ENCODE data around the gene SASH1. TPM values are rescaled to one million over a fixed set of nuclear protein-coding genes. Genes with fewer than 3 reads are reported as not detected.

SASH1 gene
- polyA plus RNA-seq, 1 experiment: 32.2 TPM

DNA sequence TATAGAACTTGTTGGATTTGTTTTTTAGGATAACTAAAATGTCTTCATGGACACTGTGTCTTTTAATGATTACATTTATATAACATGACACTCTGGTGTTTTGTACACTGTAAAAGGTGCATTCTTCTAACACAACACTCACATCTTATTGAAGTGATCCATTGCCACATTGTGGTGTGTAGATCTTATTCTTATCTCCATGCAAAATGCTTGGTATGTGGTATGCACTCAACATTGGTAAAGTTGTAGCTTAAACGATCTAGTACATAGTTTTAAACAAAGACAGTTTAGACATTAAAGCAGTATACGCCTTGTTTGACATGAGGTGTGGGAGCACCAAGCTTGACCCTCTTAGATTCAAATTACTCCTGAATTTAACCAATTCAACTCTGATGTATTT lies 84.7 kb downstream of the SASH1 start:
- no peak for DNase-seq (ENCODE audit: low read depth)
- TF ChIP-seq, protein P1, sequence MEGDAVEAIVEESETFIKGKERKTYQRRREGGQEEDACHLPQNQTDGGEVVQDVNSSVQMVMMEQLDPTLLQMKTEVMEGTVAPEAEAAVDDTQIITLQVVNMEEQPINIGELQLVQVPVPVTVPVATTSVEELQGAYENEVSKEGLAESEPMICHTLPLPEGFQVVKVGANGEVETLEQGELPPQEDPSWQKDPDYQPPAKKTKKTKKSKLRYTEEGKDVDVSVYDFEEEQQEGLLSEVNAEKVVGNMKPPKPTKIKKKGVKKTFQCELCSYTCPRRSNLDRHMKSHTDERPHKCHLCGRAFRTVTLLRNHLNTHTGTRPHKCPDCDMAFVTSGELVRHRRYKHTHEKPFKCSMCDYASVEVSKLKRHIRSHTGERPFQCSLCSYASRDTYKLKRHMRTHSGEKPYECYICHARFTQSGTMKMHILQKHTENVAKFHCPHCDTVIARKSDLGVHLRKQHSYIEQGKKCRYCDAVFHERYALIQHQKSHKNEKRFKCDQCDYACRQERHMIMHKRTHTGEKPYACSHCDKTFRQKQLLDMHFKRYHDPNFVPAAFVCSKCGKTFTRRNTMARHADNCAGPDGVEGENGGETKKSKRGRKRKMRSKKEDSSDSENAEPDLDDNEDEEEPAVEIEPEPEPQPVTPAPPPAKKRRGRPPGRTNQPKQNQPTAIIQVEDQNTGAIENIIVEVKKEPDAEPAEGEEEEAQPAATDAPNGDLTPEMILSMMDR (IDR thresholded peaks at IDR 0.05; ENCODE audit: insufficient read depth, low read depth, low read length): no peak
- ChIA-PET POLR2A (no interaction called here), CTCF (interaction anchor here (0.8 kb wide), 1 partner anchor 10 kb away, joined by 3 read pairs; no protein-coding TSS in a partner anchor)
- H3K4me3 ChIP-seq (ENCODE audit: low read depth, low read length): no peak overlapping the region
- H3K36me3 ChIP-seq (ENCODE audit: control insufficient read depth, insufficient read depth, low read length): no peaks in the 10 kb centered on the region
- no peaks in the 10 kb centered on the region for H3K27me3 ChIP-seq (ENCODE audit: control insufficient read depth, insufficient read depth, low read length)

GRCh38 chr6:148429423-148429822 lies 86.8 kb downstream of the SASH1 start:
- CTCF ChIA-PET: interaction anchor here (1.1 kb wide), 1 partner anchor 35 kb away, joined by 3 read pairs; no protein-coding TSS in a partner anchor
- H3K4me3 ChIP-seq (ENCODE audit: low read depth, low read length): no peak overlapping the region
- no peaks in the 10 kb centered on the region for H3K27me3 ChIP-seq (ENCODE audit: control insufficient read depth, insufficient read depth, low read length)
- TF ChIP-seq, protein P1 (IDR thresholded peaks at IDR 0.05; ENCODE audit: insufficient read depth, low read depth, low read length): no peak
- POLR2A ChIA-PET: no interaction called here
- no peaks in the 10 kb centered on the region for H3K36me3 ChIP-seq (ENCODE audit: control insufficient read depth, insufficient read depth, low read length)
- DNase-seq (ENCODE audit: low read depth): no peak

GRCh38 chr6:148430897-148431296 lies 88.3 kb downstream of the SASH1 start:
- Histone ChIP-seq H3K36me3 (ENCODE audit: control insufficient read depth, insufficient read depth, low read length) (no peaks in the 10 kb centered on the region), H3K27me3 (ENCODE audit: control insufficient read depth, insufficient read depth, low read length) (no peaks in the 10 kb centered on the region), H3K4me3 (ENCODE audit: low read depth, low read length) (no peak overlapping the region)
- no peak for DNase-seq (ENCODE audit: low read depth)
- TF ChIP-seq, protein P1 (IDR thresholded peaks at IDR 0.05; ENCODE audit: insufficient read depth, low read depth, low read length): no peak
- POLR2A ChIA-PET: no interaction called here
- CTCF ChIA-PET: interaction anchor here (0.9 kb wide), 1 partner anchor 16 kb away, joined by 6 read pairs; no protein-coding TSS in a partner anchor

DNA sequence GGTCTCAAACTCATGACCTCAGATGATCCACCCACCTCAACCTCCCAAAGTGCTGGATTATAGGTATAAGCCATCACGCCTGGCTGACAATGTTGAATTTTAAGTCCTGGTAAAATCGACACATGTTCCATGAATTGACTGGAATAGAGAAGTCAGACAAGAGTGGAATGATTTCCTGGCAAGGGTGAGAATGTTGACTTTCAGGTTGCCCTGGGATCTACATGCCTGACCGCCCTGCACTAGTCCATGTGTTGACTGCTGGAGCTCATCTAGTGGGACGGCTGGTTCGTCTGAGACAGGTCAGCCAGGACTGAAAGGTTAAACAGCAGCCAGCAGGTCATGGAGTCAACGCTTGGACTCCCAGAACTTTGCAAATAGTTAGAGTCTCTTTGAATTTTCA lies 88.8 kb downstream of the SASH1 start:
- Histone ChIP-seq H3K36me3 (ENCODE audit: control insufficient read depth, insufficient read depth, low read length) (no peaks in the 10 kb centered on the region), H3K27me3 (ENCODE audit: control insufficient read depth, insufficient read depth, low read length) (no peaks in the 10 kb centered on the region), H3K4me3 (ENCODE audit: low read depth, low read length) (no peak overlapping the region)
- TF ChIP-seq, protein P1 (IDR thresholded peaks at IDR 0.05; ENCODE audit: insufficient read depth, low read depth, low read length): no peak
- CTCF ChIA-PET: interaction anchor here (0.6 kb wide), 1 partner anchor 186 kb away, joined by 3 read pairs; no protein-coding TSS in a partner anchor
- no peak for DNase-seq (ENCODE audit: low read depth)
- POLR2A ChIA-PET: no interaction called here

DNA sequence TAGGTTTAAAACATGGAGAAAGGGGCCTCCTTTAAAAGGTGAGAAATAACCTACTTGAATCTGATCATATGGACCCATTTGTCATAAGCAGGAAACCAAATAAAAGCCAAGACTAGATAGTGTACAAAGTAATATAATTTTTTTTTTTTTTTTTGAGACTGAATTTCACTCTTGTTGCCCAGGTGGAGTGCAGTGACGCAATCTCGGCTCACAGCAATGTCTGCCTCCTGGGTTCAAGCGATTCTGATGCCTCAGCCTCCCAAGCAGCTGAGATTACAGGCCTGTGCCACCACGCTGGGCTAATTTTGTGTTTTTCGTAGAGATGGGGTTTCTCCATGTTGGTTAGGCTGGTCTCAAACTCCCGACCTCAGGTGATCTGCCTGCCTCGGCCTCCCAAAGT lies 89.2 kb downstream of the SASH1 start:
- Histone ChIP-seq H3K4me3 (ENCODE audit: low read depth, low read length) (no peak overlapping the region), H3K36me3 (ENCODE audit: control insufficient read depth, insufficient read depth, low read length) (no peaks in the 10 kb centered on the region), H3K27me3 (ENCODE audit: control insufficient read depth, insufficient read depth, low read length) (no peaks in the 10 kb centered on the region)
- DNase-seq (ENCODE audit: low read depth): no peak
- POLR2A ChIA-PET: no interaction called here
- CTCF ChIA-PET: interaction anchor here (0.6 to 1.0 kb wide), 2 partner anchors 140 to 187 kb away, joined by 3 read pairs; no protein-coding TSS in a partner anchor
- TF ChIP-seq, protein P1 (IDR thresholded peaks at IDR 0.05; ENCODE audit: insufficient read depth, low read depth, low read length): no peak

Measured in BJ (cell line).